Type B pancreatic cell (in vitro differentiated cells): ENCODE data around the gene FAM131A. TPM values are rescaled to one million over a fixed set of nuclear protein-coding genes. Genes with fewer than 3 reads are reported as not detected.

Source experiments
- DNase-seq: peaks from one replicate; pipeline ENCODE4 v3.0.0; 2021; ENCODE audit warnings: mixed read lengths; ENCODE audit not compliant: unreplicated experiment; ENCODE audit errors: extremely low spot score
- H3K27ac Mint-ChIP-seq: 2 replicates; pipeline ENCODE4 v1.8.0; 2021; ENCODE audit warnings: mild to moderate bottlenecking, mixed read lengths
- H3K27me3 Mint-ChIP-seq: 2 replicates; pipeline ENCODE4 v1.8.0; 2021; ENCODE audit warnings: mixed read lengths
- H3K36me3 Mint-ChIP-seq: 2 replicates; pipeline ENCODE4 v1.8.0; 2021; ENCODE audit warnings: mixed read lengths
- H3K4me1 Mint-ChIP-seq: one replicate; pipeline ENCODE4 v1.8.0; 2021; ENCODE audit warnings: mixed read lengths; ENCODE audit not compliant: unreplicated experiment
- H3K4me3 Mint-ChIP-seq: 2 replicates; pipeline ENCODE4 v1.8.0; 2021; ENCODE audit warnings: mild to moderate bottlenecking, mixed read lengths
- H3K9me3 Mint-ChIP-seq: 2 replicates; pipeline ENCODE4 v1.8.0; 2021; ENCODE audit warnings: mixed read lengths
- total RNA-seq: library from RNA; stranded (reverse); gene quantifications from 2 replicates; pipeline ENCODE4 v1.2.1, GENCODE V29; 2021; ENCODE audit warnings: low replicate concordance
- TF ChIP-seq, protein P1 (sequence below): fragments of 200-600 bp; sonication (generic); conservative IDR thresholded peaks from 2 replicates; pipeline ENCODE4 v1.5.0; 2021; ENCODE audit warnings: antibody characterized with exemption, mild to moderate bottlenecking

FAM131A gene
- total RNA-seq, 1 donor from 2014 or later, result 18.3 TPM

DNA sequence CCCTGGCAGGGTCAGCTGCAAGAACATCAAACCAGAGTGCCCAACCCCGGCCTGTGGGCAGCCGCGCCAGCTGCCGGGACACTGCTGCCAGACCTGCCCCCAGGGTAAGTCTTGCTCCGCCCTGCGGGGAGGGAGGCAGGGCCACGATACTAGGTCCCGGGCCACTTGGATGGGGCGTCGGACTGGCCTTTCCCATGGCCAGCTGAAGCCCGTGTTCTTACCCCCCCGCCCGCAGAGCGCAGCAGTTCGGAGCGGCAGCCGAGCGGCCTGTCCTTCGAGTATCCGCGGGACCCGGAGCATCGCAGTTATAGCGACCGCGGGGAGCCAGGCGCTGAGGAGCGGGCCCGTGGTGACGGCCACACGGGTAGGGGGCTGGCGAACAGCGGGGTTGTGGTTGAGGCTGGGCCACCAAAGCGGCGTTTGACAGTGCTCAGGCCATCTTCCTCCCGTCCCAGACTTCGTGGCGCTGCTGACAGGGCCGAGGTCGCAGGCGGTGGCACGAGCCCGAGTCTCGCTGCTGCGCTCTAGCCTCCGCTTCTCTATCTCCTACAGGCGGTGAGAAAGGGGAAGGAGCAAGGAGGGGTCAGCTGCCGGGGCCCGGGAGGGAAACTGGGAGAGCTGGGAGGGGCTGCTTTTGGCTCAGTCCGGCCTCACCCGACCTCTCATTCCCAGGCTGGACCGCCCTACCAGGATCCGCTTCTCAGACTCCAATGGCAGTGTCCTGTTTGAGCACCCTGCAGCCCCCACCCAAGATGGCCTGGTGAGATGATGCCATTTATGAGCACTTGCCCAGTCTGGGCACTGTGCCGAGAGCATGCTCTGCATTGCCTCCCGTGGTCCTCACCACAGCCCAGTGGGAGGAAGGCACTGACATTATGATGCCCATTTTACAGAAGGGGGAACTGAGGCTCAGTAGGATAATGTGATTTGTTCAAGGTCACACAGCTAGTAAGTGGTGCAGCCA, 44.1 kb downstream of the FAM131A start:
- no peak for DNase-seq
- Mint-ChIP-seq H3K27me3 (peaks cover 44% of the 10 kb centered on the region), H3K4me1 (peaks cover 18% of the 10 kb centered on the region), H3K9me3 (no peaks in the 10 kb centered on the region), H3K4me3 (peak overlapping the region; percentile 81), H3K27ac (no peak overlapping the region), H3K36me3 (no peaks in the 10 kb centered on the region)
- TF ChIP-seq, protein P1, sequence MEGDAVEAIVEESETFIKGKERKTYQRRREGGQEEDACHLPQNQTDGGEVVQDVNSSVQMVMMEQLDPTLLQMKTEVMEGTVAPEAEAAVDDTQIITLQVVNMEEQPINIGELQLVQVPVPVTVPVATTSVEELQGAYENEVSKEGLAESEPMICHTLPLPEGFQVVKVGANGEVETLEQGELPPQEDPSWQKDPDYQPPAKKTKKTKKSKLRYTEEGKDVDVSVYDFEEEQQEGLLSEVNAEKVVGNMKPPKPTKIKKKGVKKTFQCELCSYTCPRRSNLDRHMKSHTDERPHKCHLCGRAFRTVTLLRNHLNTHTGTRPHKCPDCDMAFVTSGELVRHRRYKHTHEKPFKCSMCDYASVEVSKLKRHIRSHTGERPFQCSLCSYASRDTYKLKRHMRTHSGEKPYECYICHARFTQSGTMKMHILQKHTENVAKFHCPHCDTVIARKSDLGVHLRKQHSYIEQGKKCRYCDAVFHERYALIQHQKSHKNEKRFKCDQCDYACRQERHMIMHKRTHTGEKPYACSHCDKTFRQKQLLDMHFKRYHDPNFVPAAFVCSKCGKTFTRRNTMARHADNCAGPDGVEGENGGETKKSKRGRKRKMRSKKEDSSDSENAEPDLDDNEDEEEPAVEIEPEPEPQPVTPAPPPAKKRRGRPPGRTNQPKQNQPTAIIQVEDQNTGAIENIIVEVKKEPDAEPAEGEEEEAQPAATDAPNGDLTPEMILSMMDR, result no peak

DNA sequence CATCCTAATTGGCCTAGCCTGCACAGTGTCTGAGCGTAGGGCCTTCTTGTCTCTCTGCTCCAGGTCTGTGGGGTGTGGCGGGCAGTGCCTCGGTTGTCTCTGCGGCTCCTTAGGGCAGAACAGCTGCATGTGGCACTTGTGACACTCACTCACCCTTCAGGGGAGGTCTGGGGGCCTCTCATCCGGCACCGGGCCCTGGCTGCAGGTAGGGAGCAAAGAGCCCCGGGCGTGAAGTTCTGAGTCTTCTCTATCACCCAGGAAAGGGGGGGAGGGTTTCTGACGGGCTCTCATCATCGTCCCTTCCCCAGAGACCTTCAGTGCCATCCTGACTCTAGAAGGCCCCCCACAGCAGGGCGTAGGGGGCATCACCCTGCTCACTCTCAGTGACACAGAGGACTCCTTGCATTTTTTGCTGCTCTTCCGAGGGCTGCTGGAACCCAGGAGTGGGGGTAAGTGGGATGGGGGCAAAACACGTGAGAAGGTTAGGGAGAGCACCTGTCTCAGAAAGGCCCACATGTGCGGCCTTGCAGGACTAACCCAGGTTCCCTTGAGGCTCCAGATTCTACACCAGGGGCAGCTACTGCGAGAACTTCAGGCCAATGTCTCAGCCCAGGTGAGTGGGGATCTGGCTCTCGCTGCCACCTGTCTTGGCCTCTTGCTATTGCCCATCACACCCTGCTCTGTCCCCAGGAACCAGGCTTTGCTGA, 45.1 kb downstream of the FAM131A start:
- Mint-ChIP-seq H3K4me3 (no peak overlapping the region), H3K9me3 (no peaks in the 10 kb centered on the region), H3K27ac (no peak overlapping the region), H3K4me1 (peaks cover 17% of the 10 kb centered on the region), H3K36me3 (no peaks in the 10 kb centered on the region), H3K27me3 (peaks cover 40% of the 10 kb centered on the region)
- DNase-seq, result no peak
- TF ChIP-seq, protein P1, result no peak

DNA sequence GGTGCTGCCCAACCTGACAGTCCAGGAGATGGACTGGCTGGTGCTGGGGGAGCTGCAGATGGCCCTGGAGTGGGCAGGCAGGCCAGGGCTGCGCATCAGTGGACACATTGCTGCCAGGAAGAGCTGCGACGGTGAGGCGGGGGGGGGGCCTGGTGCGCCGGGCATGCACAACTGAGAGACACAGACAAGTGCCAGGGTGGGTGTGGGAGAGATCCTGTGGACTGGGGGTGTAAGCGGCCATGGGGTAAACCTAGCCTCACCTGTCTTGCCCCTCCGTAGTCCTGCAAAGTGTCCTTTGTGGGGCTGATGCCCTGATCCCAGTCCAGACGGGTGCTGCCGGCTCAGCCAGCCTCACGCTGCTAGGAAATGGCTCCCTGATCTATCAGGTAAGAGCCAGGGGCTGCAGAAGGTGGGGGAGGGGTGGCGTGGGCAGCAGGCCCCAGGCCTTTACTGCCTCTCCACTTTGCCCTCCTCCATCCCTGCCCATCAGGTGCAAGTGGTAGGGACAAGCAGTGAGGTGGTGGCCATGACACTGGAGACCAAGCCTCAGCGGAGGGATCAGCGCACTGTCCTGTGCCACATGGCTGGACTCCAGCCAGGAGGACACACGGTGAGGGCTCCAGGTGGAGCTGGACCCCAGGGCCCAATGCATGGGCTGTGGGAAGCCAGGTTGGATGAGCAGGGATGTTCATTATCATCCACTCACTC, 45.8 kb downstream of the FAM131A start:
- no peak for DNase-seq
- H3K27ac Mint-ChIP-seq, result no peak overlapping the region
- H3K4me1 Mint-ChIP-seq, result peaks cover 12% of the 10 kb centered on the region
- H3K27me3 Mint-ChIP-seq, result peaks cover 40% of the 10 kb centered on the region
- TF ChIP-seq, protein P1, result no peak
- no peaks in the 10 kb centered on the region for H3K36me3 Mint-ChIP-seq
- no peak overlapping the region for H3K4me3 Mint-ChIP-seq
- no peaks in the 10 kb centered on the region for H3K9me3 Mint-ChIP-seq

DNA sequence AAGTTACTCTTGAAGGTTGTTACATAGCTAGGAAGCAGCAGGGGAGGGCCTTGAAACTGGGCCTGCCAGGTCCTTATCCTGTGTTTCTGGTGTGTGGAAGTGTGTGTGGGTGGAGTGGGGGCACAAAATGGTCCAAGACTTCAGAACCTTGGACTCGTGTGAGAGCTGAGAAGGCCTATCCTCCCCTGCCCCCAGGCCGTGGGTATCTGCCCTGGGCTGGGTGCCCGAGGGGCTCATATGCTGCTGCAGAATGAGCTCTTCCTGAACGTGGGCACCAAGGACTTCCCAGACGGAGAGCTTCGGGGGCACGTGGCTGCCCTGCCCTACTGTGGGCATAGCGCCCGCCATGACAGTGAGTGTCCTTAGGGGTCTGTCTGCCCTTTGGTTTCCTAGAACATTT, 46.9 kb downstream of the FAM131A start:
- peaks cover under 1% of the 10 kb centered on the region for H3K4me1 Mint-ChIP-seq
- no peak for DNase-seq
- H3K9me3 Mint-ChIP-seq, result no peaks in the 10 kb centered on the region
- no peak overlapping the region for H3K27ac Mint-ChIP-seq
- no peak overlapping the region for H3K4me3 Mint-ChIP-seq
- TF ChIP-seq, protein P1, result no peak
- H3K27me3 Mint-ChIP-seq, result peaks cover 29% of the 10 kb centered on the region
- H3K36me3 Mint-ChIP-seq, result no peaks in the 10 kb centered on the region

DNA sequence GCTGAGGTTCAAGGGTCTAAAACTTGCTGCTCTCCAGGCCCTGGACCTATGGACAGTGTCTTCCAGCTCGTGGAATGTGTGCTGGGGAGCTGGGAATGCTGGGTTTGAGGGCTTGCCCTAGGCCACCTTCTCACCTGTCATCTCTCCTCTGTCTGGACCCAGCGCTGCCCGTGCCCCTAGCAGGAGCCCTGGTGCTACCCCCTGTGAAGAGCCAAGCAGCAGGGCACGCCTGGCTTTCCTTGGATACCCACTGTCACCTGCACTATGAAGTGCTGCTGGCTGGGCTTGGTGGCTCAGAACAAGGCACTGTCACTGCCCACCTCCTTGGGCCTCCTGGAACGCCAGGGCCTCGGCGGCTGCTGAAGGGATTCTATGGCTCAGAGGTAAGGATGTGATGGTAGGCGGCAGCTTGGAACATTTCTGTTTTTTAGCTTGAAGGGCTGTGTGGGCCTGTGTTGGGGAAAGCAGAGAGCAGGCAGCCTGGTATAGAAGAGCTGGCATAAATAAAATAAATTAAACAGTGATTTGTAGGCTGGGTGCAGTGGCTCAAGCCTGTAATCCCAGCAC, 47.5 kb downstream of the FAM131A start:
- Mint-ChIP-seq H3K27me3 (peaks cover 28% of the 10 kb centered on the region), H3K27ac (no peak overlapping the region), H3K4me3 (no peak overlapping the region), H3K9me3 (no peaks in the 10 kb centered on the region), H3K4me1 (peaks cover 4% of the 10 kb centered on the region), H3K36me3 (no peaks in the 10 kb centered on the region)
- TF ChIP-seq, protein P1, result no peak
- DNase-seq, result no peak
